KMS-11 (cell line): Measurements from ENCODE around the gene SHROOM4.

Source experiments
- H2AFZ ChIP-seq: fragments of 200-600 bp; sonication (generic); 2 replicates; pipeline ENCODE4 v1.6.1; 2016; ENCODE audit warnings: antibody characterized with exemption, mixed run types, low read depth
- H3K27ac ChIP-seq: fragments of 200-600 bp; sonication (generic); 2 replicates; pipeline ENCODE4 v1.6.1; 2016; ENCODE audit warnings: mild to moderate bottlenecking, mixed run types
- H3K27me3 ChIP-seq: fragments of 200-600 bp; sonication (generic); 2 replicates; pipeline ENCODE4 v1.6.1; 2017; ENCODE audit warnings: mild to moderate bottlenecking, low read depth, mixed run types, moderate library complexity; ENCODE audit not compliant: insufficient read depth
- H3K36me3 ChIP-seq: fragments of 200-600 bp; sonication (generic); 2 replicates; pipeline ENCODE4 v1.6.1; 2017; ENCODE audit warnings: mild to moderate bottlenecking, mixed run types; ENCODE audit not compliant: insufficient read depth
- H3K4me1 ChIP-seq: fragments of 200-600 bp; sonication (generic); 2 replicates; pipeline ENCODE4 v1.6.1; 2016; ENCODE audit warnings: mild to moderate bottlenecking, low read depth, mixed run types; ENCODE audit not compliant: poor library complexity, severe bottlenecking
- H3K4me2 ChIP-seq: fragments of 200-600 bp; sonication (generic); 2 replicates; pipeline ENCODE4 v1.7.0; 2016; ENCODE audit warnings: mild to moderate bottlenecking, mixed run types
- H3K4me3 ChIP-seq: fragments of 200-600 bp; sonication (generic); IDR thresholded peaks from 2 replicates; pipeline ENCODE4 v1.6.1; 2017; ENCODE audit warnings: low read depth, low read length, mixed read lengths; ENCODE audit not compliant: insufficient read depth
- H3K79me2 ChIP-seq: fragments of 200-600 bp; sonication (generic); 2 replicates; pipeline ENCODE4 v1.6.1; 2016; ENCODE audit warnings: low read depth, mixed run types; ENCODE audit not compliant: insufficient read depth
- H3K9ac ChIP-seq: fragments of 200-600 bp; sonication (generic); 2 replicates; pipeline ENCODE4 v1.6.1; 2016; ENCODE audit warnings: mild to moderate bottlenecking, mixed run types
- H4K20me1 ChIP-seq: fragments of 200-600 bp; sonication (generic); 2 replicates; pipeline ENCODE4 v1.6.1; 2016; ENCODE audit warnings: mild to moderate bottlenecking, mixed run types; ENCODE audit not compliant: insufficient read depth
- TF ChIP-seq, protein P1 (sequence below): fragments of 200-600 bp; sonication (generic); conservative IDR thresholded peaks from 2 replicates; pipeline ENCODE4 v1.6.1; 2017; ENCODE audit warnings: low read depth, mild to moderate bottlenecking, antibody characterized with exemption, low read length, moderate library complexity, mixed read lengths

The SHROOM4 gene

DNA sequence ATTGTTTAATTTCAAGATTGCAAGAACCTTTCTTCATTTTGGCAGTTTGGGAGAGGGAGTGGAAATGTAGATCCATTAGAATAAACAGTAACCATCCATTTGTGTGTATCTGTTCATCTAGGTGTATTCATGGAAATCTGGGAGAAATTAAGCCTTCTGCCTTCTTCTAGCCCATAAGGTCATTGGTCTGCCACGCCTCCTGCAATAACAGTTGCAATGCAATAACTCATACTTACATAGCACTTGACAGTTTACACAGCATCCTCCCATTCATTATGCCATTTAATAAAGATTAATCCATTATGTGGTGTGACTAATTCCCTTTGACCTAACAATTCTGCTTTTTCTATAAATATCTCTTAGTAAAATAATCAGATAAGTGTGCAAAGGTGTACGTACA is 42.6 kb downstream of the SHROOM4 start:
- Histone ChIP-seq H3K36me3 (no peaks in the 10 kb centered on the region), H3K79me2 (no peaks in the 10 kb centered on the region), H4K20me1 (no peaks in the 10 kb centered on the region), H3K9ac (no peak overlapping the region), H3K27ac (no peak overlapping the region), H3K27me3 (no peaks in the 10 kb centered on the region), H3K4me2 (no peak overlapping the region), H2AFZ (no peak overlapping the region), H3K4me1 (no peaks in the 10 kb centered on the region), H3K4me3 (no peak overlapping the region)
- TF ChIP-seq, protein P1, sequence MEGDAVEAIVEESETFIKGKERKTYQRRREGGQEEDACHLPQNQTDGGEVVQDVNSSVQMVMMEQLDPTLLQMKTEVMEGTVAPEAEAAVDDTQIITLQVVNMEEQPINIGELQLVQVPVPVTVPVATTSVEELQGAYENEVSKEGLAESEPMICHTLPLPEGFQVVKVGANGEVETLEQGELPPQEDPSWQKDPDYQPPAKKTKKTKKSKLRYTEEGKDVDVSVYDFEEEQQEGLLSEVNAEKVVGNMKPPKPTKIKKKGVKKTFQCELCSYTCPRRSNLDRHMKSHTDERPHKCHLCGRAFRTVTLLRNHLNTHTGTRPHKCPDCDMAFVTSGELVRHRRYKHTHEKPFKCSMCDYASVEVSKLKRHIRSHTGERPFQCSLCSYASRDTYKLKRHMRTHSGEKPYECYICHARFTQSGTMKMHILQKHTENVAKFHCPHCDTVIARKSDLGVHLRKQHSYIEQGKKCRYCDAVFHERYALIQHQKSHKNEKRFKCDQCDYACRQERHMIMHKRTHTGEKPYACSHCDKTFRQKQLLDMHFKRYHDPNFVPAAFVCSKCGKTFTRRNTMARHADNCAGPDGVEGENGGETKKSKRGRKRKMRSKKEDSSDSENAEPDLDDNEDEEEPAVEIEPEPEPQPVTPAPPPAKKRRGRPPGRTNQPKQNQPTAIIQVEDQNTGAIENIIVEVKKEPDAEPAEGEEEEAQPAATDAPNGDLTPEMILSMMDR, result no peak

DNA sequence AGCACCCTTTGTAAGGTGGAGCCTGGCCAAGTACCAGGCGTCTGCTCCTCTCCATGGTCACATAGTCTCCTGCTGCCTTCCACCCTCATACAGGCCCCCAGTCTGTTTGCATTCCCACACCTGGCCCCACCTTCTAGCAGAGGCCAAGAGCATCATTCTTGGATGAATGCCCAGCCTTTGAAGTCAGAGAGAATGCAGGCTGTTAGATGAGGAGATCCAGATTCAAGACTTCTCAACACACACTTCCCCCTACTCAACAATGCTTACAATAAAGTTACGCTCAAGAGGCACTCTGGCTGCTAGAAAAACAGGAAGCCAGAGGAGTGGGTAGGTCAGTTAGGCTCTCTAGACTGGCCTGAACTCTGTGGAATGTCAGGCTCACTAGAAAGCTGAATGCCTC is 43.3 kb downstream of the SHROOM4 start:
- TF ChIP-seq, protein P1, result no peak
- Histone ChIP-seq H3K79me2 (no peaks in the 10 kb centered on the region), H3K27ac (no peak overlapping the region), H3K27me3 (no peaks in the 10 kb centered on the region), H3K4me1 (no peaks in the 10 kb centered on the region), H4K20me1 (no peaks in the 10 kb centered on the region), H3K36me3 (no peaks in the 10 kb centered on the region), H3K4me2 (no peak overlapping the region), H3K9ac (no peak overlapping the region), H2AFZ (no peak overlapping the region), H3K4me3 (no peak overlapping the region)

DNA sequence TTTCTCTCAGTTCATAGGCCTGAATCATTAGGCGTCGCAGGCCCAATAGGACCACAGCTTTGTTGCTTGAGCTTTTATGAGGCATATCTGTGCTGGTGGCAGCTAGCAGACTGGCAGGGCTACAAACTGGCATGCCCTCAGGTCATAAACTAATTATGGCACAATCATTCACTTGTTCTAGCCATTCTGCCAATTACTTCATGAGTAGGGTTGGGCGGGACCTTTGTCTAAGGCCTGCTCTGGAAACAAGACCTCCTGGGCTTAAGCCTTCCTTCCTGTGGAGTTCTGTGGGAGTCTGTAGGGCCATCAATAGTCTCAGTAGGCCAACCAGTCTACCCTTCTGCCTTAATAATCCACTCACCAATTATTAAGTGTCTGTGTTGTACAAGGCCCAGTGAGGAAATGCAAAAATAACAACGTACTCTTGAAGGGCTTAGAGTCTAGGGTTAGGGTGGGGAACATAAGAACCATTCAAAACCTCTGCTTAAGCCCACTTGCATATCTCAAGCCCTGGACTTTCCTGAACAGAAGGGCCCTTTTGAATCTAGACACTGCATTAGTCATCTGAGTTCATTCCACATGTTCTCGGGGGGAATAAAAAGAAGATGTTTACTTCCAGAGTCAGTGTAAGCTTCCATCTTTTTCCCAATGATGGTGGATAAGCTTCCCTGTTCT is 44.5 kb downstream of the SHROOM4 start:
- H3K4me2 ChIP-seq, result no peak overlapping the region
- H4K20me1 ChIP-seq, result no peaks in the 10 kb centered on the region
- TF ChIP-seq, protein P1, result no peak
- H3K4me1 ChIP-seq, result no peaks in the 10 kb centered on the region
- no peaks in the 10 kb centered on the region for H3K36me3 ChIP-seq
- no peaks in the 10 kb centered on the region for H3K27me3 ChIP-seq
- H3K4me3 ChIP-seq, result no peak overlapping the region
- H3K79me2 ChIP-seq, result no peaks in the 10 kb centered on the region
- no peak overlapping the region for H2AFZ ChIP-seq
- H3K9ac ChIP-seq, result no peak overlapping the region
- H3K27ac ChIP-seq, result no peak overlapping the region

DNA sequence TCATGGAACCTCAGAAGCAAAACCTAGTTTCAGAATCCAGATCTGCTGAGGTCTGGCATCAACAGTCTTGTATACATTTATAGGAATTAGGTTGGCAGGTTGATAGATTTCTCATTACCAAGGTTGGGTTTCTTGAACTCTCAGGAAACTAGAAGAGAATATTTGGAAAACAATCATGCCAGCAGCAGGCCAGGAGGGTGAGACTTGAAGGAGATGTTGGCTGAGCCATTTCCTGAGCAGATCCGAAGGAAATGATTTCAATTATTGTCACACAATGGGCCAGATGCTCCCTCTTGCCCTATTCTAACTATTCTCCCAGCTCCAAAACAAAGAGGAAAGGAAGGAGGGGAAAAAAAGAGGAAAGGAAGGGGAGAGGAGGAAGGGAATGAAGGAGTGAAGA is 45.2 kb downstream of the SHROOM4 start:
- Histone ChIP-seq H3K27ac (no peak overlapping the region), H4K20me1 (no peaks in the 10 kb centered on the region), H3K36me3 (no peaks in the 10 kb centered on the region), H3K27me3 (no peaks in the 10 kb centered on the region), H3K79me2 (no peaks in the 10 kb centered on the region), H3K4me1 (no peaks in the 10 kb centered on the region), H3K4me3 (no peak overlapping the region), H2AFZ (no peak overlapping the region), H3K4me2 (no peak overlapping the region), H3K9ac (no peak overlapping the region)
- TF ChIP-seq, protein P1, result no peak
